GM20431 (cell line): ENCODE results near the gene ZGPAT.
"Not testable (repeated sequence)": the region's sequence is repeated elsewhere in the genome, so short reads cannot be mapped to it uniquely, and the experiment has no call there.

Experiments
- in situ Hi-C: fragments of 300-500 bp; cut with MseI, MboI; formaldehyde crosslinking; loops from one replicate; pipeline ENCODE4 v1.15.0; 2020; ENCODE audit warnings: low sequenced_read_pairs; ENCODE audit not compliant: unreplicated experiment

Gene ZGPAT, protein sequence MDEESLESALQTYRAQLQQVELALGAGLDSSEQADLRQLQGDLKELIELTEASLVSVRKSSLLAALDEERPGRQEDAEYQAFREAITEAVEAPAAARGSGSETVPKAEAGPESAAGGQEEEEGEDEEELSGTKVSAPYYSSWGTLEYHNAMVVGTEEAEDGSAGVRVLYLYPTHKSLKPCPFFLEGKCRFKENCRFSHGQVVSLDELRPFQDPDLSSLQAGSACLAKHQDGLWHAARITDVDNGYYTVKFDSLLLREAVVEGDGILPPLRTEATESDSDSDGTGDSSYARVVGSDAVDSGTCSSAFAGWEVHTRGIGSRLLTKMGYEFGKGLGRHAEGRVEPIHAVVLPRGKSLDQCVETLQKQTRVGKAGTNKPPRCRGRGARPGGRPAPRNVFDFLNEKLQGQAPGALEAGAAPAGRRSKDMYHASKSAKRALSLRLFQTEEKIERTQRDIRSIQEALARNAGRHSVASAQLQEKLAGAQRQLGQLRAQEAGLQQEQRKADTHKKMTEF

DNA sequence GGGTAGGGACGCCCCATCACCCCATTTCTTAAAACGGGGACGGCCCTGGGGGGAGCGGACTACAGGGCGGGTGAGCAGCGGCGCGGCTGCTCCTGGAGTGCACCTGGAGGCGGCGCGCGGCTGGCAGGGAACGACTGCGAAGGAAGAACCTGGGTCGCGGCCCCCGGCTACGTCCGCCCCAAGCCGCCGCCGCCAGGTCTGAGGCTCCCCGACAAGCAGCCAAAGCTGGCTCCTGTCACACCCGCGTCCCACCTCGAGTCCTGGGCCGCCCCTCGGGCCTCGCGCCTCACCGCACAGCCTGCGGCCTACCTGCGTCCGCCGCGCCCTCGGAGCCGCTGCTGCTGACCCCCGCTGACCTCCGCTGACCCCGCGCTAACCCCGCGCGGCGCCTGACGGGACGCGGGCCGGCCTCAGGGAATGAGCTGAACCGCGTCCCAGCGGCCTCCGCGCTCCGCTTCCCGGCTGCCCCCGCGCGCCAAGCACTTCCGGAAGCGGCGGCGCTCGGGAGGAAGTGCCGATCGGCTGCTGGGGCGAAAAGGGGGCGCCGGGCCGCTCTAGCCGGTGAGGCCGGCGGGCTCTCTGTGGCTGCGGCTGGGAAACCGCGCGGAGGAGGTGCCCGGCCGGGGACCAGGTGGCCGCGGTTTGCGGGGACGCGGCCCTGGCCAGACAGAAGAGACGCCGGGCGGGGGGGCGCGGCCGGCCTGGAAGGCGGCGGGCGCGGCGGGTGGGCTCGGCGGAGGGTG lies at the start of gene ZGPAT, which contains the start of gene ARFRP1:
Gene ZGPAT (plus strand): TSS at position 482 of the 743 bp plus-strand sequence. CDS start 542 bp downstream, outside the sequence.
Gene ARFRP1 (minus strand): TSS at position 419 of the 743 bp plus-strand sequence. CDS start 885 bp downstream, outside the sequence.
- in situ Hi-C loops = no loop called here

DNA sequence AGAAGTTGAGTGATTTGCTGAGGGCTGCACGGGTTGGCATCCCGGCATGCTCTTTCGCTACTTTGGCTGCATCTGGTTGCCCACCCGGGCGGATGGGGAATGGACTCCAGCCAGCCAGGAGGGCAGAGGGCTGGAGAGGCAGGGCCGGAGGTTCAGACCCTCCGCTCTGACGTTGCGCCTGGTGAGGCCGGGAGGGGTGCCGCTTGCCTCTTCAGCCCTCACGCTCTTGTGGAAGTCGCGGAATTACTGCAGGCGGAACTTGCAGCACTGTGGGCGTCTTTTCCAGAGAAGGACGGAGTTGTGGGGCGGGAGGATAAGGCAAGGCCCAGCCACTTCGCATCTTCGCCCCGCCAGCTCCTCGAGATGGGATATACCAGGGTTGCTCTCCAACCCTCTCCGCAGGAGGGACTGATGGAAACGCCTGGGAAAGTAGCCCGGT lies 49.1 kb upstream of the ZGPAT start:
- in situ Hi-C loops = no loop called here

DNA sequence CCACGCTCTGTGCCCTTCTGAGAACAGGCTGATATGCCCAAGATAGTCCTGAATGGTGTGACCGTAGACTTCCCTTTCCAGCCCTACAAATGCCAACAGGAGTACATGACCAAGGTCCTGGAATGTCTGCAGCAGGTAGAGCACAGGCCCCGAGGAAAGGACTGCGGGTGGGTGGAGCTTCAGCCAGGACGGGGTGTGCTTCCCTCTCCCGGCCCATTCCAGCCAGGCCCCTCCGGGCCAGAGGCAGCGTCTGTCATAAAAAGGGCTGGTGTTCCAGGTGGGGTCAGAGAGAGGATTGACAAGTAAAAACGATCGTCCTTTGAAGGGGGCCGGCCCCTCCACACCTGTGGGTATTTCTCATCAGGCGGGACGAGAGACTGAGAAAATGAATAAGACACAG lies 48.5 kb upstream of the ZGPAT start:
- in situ Hi-C loops = no loop called here

DNA sequence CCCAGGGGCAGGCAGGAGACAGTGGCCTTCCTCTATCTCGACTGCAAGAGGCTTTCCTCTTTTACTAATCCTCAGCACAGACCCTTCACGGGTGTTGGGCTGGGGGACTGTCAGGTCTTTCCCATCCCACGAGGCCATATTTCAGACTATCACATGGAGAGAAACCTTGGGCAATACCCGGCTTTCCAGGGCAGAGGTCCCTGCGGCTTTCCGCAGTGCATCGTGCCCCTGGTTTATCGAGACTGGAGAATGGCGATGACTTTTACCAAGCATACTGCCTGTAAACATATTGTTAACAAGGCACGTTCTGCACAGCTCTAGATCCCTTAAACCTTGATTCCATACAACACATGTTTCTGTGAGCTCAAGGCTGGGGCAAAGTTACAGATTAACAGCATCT lies 47.7 kb upstream of the ZGPAT start:
- in situ Hi-C loops = not testable (repeated sequence)

DNA sequence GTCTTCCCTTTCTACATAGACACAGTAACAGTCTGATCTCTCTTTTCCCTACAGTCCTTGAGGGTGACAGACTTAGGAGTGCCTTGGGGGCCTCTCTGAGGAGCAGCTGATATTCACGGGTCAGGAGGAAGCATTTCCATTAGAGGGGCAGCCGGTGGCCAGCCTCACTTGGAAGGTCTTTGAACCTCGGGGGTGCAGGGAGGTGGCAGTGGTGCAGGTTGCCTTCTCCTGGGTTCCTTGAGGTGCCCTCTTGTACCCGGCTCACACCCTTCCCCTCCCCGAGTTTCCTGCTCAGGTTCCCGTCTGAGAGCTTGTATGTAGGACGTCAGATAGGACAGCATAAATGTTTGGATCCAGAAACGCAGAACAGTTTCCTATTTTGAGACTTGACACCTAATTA lies 47.2 kb upstream of the ZGPAT start:
- in situ Hi-C loops = no loop called here

DNA sequence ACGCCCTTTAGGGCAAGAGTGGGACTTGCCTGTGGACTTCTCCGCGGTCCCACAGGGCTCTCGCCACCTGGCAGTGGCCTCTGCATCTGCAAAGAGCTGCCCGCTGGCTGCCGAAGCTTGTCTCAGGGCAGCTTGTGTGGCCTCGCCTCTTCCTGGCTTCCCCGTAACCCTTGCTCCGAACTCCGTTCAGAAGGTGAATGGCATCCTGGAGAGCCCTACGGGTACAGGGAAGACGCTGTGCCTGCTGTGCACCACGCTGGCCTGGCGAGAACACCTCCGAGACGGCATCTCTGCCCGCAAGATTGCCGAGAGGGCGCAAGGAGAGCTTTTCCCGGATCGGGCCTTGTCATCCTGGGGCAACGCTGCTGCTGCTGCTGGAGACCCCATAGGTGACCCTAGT lies 46.7 kb upstream of the ZGPAT start:
- in situ Hi-C loops = no loop called here

DNA sequence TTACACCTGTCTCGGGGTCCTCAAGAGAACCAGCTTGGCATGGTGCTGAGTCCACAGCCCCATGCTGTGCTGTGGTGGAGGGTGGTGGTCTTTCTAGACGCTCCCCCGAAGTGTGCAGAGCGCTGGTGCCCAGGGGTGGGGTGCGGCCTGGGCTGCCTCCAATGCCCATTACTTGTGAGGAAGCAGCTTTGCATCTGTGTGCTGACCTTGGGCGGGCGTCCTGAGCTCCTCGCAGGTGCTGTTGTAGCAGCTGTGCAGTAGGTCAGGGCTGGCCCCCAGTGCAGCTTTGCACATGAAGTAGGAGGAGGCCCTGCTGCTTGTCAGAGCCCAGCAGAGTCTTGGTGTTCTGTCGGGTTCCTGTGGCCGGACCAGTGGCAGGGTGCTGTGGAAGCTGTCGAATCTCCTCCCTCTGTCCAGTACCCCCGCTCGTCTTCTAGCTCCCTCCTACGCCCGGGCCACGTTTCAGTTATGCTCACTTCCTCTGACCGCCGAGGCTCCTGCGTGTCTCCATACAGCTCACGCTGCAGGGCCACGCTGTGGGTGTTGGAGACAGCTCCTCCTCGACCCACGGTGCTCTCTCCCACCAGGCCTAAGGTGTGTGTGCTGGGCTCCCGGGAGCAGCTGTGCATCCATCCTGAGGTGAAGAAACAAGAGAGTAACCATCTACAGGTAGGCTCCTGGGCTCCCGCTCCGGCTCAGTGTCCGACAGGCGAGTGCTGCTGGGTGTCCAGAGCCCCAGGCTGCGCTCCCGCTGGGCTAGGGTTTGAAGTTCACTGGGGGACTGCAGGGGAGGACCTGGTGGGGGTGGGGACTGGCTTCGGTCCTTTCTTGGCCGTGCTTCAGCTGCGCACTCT lies 45.7 kb upstream of the ZGPAT start:
- in situ Hi-C loops = no loop called here

DNA sequence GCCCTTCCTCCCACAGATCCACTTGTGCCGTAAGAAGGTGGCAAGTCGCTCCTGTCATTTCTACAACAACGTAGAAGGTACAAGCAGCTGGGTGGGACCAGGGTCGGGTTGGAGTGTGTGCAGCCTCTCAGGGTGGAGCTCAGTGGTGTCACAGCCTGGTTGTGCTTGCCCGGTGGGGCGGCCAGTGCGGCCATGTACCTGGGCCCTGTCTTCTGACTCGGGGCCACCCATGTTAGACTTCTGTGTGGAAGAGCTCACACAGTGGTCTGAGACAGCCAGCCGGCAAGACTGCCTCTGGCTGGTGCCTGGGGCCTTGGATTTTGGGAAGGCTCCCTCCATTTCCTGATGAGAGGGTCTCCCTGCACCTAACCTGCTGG lies 45.0 kb upstream of the ZGPAT start:
- in situ Hi-C loops = no loop called here

DNA sequence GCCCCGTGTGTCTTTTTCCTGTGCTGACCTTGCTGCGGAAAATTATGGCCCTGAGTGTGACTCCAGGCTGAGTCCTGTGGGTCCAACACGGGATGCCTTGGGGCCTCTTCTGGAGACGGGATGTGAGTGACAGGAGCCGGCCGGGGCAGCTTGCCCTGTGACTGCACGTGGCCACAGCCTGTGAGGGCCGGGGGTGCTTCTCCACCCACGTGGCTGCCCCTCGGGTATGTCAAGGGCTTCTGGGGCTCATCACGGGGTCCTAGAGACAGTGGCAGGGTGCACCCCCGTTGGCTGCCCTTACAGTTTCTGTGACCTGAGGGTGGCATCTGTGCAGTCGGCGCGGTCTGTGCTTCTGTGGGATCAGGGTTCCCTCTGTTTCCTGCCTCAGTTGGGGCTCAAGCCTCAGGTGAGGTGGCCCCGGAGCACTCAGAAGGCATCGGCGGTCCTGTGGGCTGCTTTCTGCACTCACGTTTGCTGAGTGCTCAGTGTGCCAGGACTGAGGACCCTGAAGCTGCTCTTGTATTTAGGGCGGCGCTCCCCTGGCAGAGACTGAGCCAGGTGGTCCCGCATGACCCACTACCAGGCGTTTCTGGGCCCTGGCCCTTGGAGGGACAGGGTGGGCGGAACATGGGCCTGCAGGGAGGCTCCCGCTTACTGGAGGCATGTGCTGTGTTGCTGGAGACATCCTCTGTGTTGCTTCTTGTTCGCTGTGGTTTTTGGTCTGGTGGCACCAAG lies 44.3 kb upstream of the ZGPAT start:
- in situ Hi-C loops = no loop called here

DNA sequence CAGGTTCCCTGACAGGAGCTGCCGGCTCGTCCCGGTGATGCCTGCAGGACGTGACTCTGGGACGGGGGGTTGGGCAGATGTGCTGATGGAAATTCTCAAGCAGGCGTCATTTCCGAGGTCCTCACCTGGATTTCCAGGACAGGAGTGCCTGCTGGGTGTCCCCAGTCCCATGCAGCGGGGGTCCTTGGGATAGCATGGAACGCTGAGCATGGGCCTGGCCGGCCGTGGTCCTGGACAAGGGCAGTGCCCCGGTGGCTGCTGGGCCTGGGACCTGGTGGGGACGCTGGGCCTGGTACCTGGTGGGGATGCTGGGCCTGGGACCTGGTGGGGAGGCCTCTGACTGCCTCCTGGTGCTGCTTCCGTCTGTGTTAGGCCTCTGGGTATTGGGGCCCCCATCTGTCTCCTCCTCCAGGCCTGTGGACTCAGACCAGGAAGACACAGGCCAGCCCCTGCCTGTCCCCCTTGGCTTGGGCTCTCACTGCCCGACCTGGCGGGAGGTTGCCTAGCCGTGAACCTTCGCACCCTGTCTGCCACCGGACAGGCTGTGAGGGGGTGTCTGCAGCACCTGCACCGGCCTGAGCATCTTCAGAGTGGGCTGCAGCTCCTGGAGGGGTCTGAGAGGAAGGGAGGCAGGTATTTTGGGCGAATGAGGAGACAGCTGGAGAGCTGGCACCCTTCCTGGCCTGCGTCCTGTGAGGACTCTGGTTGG lies 43.5 kb upstream of the ZGPAT start:
- in situ Hi-C loops = no loop called here

DNA sequence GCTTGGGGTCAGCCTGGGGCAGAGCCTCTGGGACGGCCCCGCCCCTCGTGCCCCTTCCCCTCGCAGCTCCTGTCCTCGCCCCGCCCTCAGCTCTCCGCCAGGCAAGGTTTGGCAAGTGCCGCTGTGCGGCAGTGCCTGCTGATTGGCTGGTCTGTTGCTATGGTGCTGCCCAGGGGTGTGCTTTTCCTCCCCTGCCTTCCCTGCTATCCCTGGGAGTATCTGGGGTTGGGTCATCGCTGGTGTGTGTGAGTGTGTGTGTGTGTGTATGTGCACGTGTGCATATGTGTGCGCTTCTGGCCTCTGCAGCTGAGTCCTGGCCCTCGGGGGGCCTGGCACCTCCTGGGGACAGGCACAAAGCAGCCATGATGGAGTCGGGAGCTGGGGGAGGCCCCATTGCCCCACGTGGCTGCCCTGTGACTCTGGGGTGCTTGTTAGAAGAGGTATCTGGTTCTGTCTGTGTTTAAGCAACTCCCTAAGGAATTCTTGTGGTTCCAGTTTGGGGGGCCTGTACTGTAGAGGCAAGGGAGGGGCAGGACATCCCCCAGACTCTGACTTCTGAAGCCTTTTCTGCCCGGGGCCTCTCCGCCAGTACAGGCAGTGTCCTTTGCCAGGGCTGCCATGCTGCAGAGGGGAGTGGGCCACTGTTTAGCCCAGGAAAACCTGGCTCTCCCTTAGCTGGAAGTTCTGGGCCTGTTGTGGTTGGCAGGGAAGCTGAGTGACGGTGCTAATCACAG lies 42.8 kb upstream of the ZGPAT start:
- in situ Hi-C loops = no loop called here

DNA sequence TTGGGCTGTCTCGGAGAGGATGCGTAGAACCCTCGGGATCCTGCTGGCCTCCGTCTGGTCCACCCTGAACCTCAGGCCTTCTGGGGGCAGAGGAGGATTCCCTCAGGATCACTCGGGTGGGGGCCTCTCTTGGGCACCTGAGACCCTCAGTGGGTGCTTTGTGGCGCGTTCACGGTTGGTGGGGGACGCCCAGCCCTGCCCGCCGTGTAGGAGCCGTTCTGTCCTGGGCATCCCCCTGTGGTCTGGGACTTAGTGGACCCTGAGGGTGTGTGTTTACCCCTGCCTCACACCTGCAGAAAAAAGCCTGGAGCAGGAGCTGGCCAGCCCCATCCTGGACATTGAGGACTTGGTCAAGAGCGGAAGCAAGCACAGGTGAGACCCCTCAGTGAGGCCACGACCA lies 42.1 kb upstream of the ZGPAT start:
- in situ Hi-C loops = no loop called here

DNA sequence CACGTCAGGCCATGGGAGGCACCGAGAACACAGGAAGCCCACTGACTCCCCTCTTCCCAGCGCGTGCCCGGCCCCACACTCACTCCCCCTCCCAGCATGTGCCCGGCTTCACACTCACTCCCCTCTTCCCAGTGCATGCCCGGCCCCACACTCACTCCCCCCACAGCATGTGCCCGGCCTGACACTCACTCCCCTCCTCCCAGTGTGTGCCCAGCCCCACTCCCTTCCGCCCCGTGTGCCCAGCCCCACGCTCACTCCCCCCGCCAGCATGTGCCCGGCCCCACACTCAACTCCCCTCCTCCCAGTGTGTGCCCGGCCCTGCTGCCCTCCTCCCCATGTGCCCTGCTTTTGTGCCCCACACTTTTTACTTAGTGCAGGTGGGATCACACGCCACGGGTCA lies 40.0 kb upstream of the ZGPAT start:
- in situ Hi-C loops = no loop called here

DNA sequence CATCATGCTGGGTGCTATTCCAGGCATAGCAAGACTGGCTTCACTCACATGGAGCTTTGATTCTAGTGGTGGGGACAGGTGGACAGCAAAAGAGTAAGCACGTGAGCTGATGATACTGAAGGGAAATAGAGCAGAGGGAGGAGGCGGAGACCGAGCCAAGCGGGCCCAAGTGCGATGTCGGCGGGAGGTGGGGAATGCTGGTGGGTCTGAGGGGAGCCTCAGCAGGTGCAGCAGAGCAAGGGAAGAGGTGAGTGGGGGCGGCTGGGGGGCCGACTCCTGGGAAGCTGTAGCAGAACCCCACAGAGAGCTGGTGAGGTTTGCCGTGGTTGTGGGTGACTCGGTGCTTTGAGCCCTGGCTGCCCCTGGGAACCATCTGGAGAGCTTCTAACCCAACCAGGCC lies 39.5 kb upstream of the ZGPAT start:
- in situ Hi-C loops = no loop called here

DNA sequence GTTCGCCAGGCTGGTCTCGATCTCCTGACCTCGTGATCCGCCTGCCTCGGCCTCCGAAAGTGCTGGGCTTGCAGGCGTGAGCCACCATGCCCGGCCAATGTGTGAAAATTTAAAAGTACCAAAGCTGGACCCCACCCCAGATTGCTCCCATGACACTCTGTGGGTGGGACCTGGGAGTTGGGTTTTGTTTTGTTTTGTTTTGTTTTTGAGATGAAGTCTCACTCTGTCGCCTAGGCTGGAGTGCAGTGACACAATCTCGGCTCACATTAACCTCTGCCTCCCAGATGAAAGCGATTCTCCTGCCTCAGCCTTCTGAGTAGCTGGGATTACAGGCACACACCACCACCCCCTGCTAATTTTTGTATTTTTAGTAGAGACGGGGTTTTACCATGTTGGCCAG lies 36.1 kb upstream of the ZGPAT start:
- in situ Hi-C loops = not testable (repeated sequence)

DNA sequence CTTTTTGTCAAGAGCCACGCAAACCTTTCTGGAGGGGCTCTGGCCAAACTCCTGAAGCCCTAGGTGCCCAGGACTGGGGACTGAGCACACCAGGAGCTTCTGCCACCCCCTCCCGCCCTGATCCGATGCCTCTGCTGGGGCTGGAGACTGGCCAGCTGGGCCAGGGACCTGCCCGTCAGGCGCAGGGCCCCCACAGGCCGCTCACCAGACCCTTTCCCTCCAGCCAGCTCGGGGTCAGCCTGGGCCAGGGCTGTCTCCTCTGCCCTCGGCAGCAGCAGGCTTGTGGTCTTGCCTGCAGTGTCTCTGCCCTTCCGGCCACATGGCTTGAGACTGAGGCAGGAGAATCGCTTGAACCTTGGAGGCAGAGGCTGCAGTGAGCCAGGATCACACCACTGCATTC lies 35.2 kb upstream of the ZGPAT start:
- in situ Hi-C loops = no loop called here

DNA sequence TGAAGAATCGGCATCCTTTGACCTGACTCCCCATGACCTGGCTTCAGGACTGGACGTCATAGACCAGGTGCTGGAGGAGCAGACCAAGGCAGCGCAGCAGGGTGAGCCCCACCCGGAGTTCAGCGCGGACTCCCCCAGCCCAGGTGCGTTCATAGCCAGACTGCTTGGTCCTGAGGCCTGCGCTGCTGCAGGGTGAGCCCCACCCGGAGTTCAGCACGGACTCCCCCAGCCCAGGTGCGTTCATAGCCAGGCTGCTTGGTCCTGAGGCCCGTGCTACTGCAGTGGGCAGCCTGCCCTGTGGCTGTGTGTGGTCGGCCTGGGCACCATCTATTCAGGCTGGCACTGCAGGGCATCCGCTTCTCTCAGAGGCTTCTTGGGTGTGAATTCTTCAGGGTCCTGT lies 33.9 kb upstream of the ZGPAT start:
- in situ Hi-C loops = no loop called here

DNA sequence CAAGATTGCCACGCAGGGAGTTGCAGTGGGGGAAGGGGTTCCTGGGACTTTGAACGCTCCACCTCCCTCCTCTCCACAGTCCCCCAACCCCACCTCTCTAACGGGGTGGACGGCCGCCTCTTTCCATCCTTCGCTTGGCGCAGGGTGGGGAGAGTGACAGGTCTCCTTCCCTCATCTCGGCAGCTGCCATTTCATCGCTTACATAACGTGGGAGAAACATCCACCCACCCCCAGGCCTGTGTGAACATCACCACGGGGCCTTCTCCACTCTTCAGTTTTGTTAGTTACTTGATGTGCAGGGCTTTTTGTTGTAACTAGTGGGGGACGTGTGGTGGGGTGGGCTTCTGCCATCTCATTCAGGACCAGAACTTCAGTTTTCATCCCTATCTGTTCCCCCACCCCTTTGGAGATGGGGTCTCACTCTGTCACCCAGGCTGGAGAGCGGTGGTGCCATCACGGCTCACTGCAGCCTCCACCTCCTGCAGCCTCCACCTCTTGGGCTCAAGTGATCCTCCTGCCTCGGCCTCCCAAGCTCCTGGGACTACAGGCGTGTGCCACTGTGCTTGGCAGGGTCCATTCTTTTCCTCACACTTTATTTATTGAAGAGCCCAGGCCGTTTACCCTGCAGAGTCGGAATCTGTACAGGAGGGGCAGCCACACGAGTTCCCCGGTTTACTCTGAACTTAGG lies 32.0 kb upstream of the ZGPAT start:
- in situ Hi-C loops = no loop called here
